HG02870 (cell line): Measurements from ENCODE around the gene TTYH3.

Experiments used
- ATAC-seq: cut with Tn5 transposase; IDR thresholded peaks from one replicate; pipeline ENCODE4 v1.9.1; 2021; ENCODE audit warnings: mild to moderate bottlenecking, moderate library complexity; ENCODE audit not compliant: unreplicated experiment

TTYH3 gene

DNA sequence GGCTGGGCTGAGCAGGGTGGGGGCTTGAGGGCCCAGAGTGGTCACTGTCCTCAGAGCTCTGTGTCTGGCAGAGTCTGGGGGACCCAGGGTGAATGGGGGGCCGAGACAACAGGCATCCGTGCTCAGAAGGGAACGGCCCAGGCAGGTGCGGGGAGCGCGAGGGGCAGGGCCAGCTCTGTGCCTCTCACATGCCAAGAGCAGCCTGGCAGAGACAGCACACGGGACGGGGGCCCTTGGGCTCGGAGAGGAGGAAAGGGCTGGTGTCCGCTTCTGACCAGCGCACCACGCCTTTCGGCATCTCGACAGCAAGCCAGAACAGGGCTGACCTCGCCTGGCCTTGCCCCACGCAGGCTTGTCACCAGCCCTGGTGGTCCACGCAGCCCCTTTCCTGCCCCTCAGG, 69.6 kb downstream of the TTYH3 start:
- ATAC-seq = no peak

DNA sequence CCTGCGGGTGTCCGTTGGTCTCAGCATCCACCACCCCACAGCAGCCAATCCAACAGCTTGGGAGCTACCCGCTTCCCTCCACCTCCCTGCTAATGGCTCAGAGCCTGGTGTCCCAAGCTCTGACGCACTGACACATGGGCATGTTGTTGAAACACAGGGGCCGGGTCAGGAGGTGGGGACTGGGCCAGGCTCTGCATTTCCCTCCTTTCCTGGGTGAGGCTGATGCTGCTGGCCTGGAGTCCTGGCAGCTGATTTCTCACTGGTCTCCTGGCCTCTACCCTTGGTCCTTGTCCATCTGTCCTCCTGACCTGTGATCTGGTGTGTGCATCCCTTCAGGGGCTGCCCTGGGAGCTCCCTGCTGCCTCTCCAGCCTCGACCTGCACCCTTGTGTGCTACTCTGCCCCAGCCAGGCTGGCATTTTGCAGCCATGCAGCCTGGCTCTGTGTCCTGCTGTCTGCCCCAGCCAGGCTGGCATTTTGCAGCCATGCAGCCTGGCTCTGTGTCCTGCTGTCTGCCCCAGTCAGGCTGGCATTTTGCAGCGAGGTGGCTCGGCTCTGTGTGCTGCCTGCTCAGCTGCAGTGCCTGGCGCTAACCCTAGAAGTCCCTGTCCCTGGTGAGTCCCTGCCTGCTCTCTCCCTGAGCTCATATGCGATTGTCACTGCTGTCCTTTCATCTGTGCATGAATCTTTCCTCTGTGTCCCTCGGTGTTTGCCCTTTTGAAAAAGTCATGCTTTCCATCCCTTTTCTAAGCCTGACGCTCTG, 70.2 kb downstream of the TTYH3 start:
- no peak for ATAC-seq

DNA sequence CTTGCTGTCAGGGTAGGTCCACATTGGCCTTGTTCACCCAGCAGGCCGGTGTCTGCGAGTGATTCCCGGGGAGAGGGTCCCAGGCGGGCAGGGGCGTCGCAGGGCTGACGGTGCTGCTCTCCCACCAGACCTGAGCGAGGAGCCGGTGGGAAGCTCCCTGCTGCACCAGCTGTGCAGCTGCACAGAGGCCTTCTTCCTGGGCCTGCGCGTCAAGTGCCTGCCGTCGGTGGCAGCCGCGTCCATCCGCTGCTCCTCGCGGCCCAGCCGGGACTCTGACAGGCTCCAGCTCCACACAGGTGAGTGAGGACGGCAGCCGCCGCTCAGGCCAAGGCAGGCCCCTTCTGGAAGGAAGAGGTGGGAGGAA, 70.8 kb downstream of the TTYH3 start:
- no peak for ATAC-seq

DNA sequence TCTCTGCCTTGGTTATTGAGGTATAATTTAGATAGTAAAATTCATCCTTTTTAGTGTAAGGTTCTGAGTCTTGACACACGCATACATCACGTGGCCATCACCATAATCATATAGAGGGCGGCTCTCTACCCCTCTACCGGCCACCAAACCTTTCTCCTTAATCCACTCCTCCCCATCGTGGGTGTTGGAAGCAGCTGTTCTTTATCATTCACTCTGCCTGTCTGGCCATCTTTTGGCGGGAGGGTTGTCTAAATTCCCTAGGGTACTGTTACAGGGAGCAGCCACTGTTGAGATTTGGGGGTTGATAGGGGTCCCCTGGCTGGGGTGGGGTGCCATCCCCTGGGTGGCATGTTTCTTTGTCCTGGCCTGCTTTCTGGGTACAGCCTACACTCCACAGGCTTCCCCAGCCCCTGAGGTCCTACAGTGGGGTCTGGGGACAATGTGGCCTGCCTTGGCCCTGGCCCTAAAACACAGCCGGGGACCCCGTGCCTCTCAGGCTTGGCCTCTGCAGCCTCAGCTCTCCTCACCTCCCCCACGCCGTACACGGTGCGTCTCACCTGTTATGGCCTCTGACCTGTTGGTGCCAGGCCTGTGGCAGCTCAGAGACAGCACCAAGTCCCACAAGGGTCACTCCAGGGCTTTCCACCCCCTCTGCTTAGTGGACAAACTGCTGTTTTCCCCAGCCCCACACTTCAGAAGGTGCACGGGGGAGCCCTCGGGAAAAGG, 73.7 kb downstream of the TTYH3 start:
- no peak for ATAC-seq

DNA sequence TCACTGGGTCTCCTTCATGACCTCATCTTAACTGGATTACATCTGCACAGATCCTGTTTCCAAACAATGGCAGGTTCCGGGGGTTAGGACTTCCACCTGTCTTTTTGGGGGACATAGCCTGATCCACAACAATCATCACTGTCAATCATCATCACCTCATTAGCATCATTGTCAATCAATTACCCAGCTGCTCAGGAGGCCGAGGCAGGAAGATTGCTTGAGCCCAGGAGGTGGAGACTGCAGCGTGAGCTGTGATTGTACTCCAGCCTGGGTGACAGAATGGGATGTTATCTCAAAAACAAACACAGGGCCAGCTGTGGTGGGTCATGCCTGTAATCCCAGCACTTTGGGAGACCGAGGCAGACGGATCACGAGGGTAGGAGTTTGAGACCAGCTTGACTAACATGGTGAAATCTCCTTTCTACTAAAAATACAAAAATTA, 74.9 kb downstream of the TTYH3 start:
- ATAC-seq = no peak

DNA sequence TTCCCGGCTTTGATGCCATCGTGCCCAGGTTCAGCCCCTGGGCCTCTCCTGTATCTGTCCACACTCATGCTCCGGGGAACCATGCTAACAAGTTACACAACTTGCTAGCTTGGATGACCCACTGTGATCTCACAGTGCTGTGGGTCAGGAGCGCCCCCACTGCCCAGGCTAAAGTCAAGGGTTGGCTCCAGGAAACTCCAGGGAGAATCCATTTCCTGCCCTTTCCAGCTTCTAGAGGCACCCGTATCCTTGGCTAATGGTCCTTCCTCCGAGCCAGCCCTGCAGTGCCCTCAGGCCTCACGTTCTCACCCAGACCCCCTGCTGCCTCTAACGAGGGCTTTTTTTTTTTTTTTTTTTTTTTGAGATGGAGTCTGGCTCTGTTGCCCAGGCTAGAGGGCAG, 75.7 kb downstream of the TTYH3 start:
- no peak for ATAC-seq

DNA sequence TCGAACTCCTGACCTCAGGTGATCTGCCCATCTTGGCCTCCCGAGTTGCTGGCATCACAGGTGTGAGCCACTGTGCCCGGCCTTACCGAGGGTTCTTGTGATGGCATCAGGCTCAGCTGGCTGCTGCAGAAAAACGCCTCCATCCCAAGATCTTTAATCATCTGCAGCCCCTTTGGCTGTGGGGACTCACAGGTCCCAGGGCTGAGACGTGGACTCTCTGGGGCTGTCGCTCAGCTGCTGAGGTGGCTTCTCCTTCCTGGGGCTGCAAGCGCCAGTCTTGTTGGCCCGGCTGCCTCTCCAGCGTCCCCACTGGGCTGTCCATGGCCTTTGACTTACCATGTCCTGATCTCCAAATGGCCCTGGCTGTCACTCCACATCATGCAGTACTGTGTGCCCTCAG, 76.3 kb downstream of the TTYH3 start:
- no peak for ATAC-seq

DNA sequence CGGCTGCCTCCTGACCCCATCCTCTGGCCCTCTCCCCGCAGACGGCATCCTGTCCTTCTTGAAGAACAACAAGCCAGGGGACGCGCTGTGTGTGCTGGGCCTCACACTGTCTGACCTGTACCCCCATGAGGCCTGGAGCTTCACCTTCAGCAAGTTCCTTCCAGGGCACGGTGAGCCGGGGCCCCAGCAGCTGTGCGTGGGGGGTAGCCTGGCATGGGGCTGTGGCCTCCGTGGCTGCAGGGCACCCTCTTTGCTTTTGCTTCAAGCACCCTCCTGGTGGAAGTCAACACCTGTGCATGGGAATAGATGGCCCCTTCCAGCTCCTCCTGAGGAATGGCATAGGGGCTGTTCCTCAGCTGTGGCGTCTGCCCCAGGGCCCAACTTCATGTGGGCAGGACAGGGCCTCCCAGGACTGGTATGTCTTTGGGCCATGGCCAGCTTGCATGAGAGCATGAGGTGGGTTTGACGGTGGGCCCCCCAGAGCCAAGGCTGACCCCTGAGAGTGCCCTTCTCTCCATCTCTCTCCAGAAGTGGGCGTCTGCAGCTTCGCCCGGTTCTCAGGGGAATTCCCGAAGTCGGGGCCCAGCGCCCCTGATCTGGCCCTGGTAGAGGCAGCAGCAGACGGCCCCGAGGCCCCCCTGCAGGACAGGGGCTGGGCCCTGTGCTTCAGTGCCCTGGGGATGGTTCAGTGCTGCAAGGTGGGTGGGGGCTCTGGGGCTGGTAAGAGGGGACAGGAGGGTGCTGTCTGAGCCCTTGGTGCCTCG, 76.9 kb downstream of the TTYH3 start:
- ATAC-seq = no peak

DNA sequence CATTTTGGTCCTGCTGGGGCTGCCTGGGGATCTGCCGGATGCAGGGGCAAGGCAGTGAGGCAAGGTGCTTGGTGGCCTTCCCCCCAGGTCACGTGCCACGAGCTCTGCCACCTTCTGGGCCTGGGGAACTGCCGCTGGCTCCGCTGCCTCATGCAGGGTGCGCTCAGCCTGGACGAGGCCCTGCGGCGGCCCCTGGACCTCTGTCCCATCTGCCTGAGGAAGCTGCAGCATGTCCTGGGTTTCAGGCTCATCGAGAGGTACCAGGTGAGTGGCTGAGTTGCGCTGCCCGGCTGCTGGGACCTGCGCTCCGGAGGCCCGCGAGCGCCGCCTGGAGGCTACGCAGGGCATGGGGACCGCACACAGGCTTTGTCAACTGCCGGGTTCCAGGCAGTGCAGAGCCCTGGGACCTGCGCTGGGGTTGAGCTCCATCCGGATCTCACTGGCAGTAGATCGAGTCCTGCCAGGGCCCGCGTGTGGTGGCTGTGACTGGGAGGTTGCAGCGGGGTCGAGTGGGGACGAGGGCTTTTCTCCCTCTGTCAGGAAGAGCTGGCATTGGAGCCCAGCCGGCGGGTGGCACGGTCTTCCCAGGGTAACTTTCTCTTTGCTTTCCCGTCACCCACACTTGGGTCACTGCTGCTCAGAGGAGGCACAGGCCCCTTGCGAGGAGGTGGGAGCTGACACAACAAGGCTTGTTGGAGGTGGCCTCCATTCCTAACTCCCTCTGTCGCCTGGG, 77.9 kb downstream of the TTYH3 start:
- ATAC-seq = peak; percentile 73

DNA sequence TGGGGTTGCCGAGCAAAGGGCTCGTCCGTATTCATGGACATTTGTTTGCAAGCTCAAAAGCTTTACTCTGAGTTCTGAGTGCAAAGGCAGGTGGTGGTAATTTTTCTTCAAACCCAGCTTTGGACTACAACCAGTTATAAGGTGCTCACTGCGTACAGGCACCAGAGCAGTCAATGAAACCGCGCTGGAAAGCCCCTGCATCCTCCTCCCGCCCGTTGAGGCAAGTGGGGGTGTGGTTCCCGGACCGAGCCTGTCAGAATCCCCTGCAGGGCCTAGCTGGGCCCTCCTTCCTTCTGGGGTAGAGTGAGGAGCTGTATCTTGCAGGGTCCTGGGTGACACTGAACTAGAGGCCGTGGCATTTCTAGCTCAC, 78.5 kb downstream of the TTYH3 start:
- ATAC-seq = peak; percentile 67

DNA sequence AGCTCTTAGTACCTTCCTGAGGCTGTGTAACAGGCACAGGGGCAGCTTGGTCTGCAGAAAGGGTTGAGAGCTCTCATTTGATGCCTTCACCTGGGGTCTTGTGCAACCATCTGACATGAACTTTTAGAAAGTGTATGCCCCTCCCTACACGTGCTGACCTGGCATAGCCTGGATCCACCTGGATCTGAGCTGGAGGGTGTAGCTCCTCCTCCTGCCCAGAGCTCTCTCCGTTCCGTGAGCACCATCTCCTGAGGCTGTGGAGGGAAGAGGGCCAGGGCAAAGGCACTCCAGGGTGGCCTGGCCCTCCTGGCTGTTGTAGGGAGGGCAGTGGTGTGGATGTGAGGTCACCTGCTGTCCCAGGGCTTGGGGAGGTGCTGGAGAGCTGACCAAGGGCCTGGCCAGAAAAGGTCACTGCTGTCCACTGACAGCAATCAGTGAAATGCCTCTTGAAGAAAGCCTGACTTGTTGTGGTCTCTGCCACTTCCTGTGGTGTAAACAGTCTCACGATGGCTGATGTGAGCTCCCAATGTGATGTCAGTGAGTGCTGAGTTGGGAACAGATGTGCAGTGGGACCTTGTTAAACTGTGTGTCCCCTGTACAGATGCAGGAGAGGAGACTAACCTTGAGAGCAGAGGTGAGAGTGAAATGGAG, 79.2 kb downstream of the TTYH3 start:
- no peak for ATAC-seq

DNA sequence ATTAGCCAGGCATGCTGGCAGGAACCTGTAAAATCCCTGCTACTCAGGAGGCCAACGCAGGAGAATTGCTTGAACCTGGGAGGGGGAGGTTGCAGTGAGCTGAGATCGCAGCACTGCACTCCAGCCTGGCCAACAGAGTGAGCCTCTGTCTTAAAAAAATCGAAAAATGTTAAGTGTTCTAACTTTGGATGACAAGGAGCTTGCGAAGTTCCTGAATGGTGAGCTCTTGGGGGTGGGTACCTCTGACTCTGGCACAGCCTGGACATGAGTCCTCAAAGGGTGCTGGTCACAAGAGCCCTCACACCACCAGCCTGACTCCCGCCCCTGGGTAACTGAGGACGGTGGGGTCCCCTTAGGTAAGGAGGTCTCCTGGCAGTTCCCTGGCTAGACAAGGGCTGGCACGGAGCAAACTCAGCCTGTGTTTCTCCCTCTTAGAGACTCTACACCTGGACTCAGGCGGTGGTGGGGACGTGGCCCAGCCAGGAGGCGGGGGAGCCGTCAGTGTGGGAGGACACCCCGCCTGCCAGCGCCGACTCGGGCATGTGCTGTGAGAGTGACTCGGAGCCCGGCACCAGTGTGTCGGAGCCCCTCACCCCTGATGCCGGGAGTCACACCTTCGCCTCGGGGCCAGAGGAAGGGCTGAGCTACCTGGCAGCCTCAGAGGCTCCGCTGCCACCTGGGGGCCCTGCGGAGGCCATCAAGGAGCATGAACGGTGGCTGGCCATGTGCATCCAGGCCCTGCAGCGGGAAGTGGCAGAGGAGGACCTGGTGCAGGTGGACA, 80.3 kb downstream of the TTYH3 start:
- ATAC-seq = no peak

DNA sequence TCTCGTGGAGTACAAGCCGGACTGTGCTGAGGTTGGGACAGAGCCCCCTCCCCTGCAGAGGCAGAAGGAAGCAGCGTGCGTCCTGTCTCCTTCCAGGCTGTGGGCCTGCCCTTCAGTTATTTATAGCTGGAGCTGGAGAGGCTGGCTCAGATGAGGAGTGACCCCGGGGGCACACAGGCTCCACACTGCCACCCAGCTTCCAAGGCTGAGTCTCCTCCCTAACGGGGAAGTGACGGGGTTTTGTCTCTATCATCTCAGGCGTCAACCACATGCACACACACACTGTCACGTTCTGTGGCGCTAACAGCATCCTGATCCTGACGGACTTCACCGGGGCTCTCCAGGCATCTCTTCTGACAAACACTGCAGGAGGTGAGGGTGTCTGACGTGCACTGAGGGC, 81.6 kb downstream of the TTYH3 start:
- no peak for ATAC-seq

DNA sequence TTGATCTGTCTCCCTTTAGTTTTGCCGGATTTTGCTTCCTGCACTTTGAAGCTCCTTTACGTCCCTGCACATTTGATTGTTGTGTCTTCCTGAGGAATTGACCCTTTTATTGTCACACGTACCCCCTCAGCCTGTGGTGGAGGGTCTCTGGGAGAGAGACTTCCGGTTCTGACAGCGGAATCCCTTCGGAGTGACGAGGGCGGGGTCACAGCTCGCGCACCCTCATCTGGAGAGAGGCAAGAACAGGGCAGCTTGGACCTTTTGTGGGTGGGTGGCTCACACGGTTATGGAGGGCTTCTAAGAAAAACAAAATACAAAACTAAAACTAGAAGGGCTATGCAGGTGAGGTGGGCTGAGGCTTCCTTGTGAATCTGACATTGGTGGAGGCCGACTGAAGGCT, 82.2 kb downstream of the TTYH3 start:
- ATAC-seq = no peak
